Measurements from ENCODE around the gene FAM181A.

- TF ChIP-seq EP300 (conservative IDR thresholded peaks at IDR 0.05; ENCODE audit: poor library complexity, severe bottlenecking) (no peak), CTCF (IDR thresholded peaks at IDR 0.05; ENCODE audit: poor library complexity, severe bottlenecking) (no peak)
Measured at GRCh38 chr14:93946104-93946503, 19.0 kb downstream of the FAM181A start.
